Activated T-helper 1 cell treated with Interleukin-2 at 50 U/mL for 16 hours (primary cell): ENCODE data around the gene PDSS2.
"Not testable (repeated sequence)": the region's sequence is repeated elsewhere in the genome, so short reads cannot be mapped to it uniquely, and the experiment has no call there.

Experiments used
- DNase-seq: peaks from one replicate; pipeline ENCODE4 v3.0.0-alpha.2; 2020; ENCODE audit warnings: low read depth

Gene PDSS2

GRCh38 chr6:107418118-107418517 lies 41.2 kb downstream of the PDSS2 start:
- DNase-seq = no peak

GRCh38 chr6:107416145-107416544 lies 43.2 kb downstream of the PDSS2 start:
- no peak for DNase-seq

- DNase-seq = no peak
These were observed 45.3 kb downstream of the PDSS2 start for GRCh38 chr6:107413966-107414645.

- no peak for DNase-seq
These were observed 48.2 kb downstream of the PDSS2 start for GRCh38 chr6:107411161-107411560.

- no peak for DNase-seq
These were observed 49.4 kb downstream of the PDSS2 start for GRCh38 chr6:107409942-107410341.

- DNase-seq = no peak
These were observed 50.6 kb downstream of the PDSS2 start for GRCh38 chr6:107408714-107409113.

- no peak for DNase-seq
These were observed 54.4 kb downstream of the PDSS2 start for GRCh38 chr6:107405002-107405401.

- no peak for DNase-seq
These were observed 56.8 kb downstream of the PDSS2 start for GRCh38 chr6:107402533-107402932.

GRCh38 chr6:107401573-107401972 lies 57.8 kb downstream of the PDSS2 start:
- no peak for DNase-seq

GRCh38 chr6:107400616-107401147 lies 58.7 kb downstream of the PDSS2 start:
- no peak for DNase-seq

GRCh38 chr6:107399935-107400334 lies 59.4 kb downstream of the PDSS2 start:
- no peak for DNase-seq

GRCh38 chr6:107398001-107398400 lies 61.4 kb downstream of the PDSS2 start:
- DNase-seq = no peak

GRCh38 chr6:107396211-107396610 lies 63.2 kb downstream of the PDSS2 start:
- DNase-seq = no peak

- DNase-seq = no peak
These were observed 67.3 kb downstream of the PDSS2 start for GRCh38 chr6:107392069-107392468.

GRCh38 chr6:107390685-107391435 lies 68.5 kb downstream of the PDSS2 start:
- DNase-seq = no peak

- DNase-seq = no peak
These were observed 69.3 kb downstream of the PDSS2 start for GRCh38 chr6:107390056-107390455.

- DNase-seq = no peak
These were observed 72.5 kb downstream of the PDSS2 start for GRCh38 chr6:107386904-107387303.

GRCh38 chr6:107386340-107386739 lies 73.0 kb downstream of the PDSS2 start:
- DNase-seq = no peak

GRCh38 chr6:107383705-107384104 lies 75.7 kb downstream of the PDSS2 start:
- DNase-seq = no peak

- DNase-seq = no peak
These were observed 85.1 kb downstream of the PDSS2 start for GRCh38 chr6:107374264-107374663.

GRCh38 chr6:107369493-107369892 lies 89.9 kb downstream of the PDSS2 start:
- DNase-seq = no peak

- DNase-seq = no peak
These were observed 90.9 kb downstream of the PDSS2 start for GRCh38 chr6:107368471-107368870.

- DNase-seq = not testable (repeated sequence)
These were observed 95.2 kb downstream of the PDSS2 start for GRCh38 chr6:107364173-107364572.
